H1 (cell line): ENCODE results near the gene AGPS. TPM values are rescaled to one million over a fixed set of nuclear protein-coding genes. Genes with fewer than 3 reads are reported as not detected.

Experiments used
- ATF2 ChIP-seq: IDR thresholded peaks from 2 replicates; pipeline ENCODE4 v1.6.1; 2012; ENCODE audit warnings: low read length, inconsistent platforms
- BRCA1 ChIP-seq: IDR thresholded peaks from 2 replicates; pipeline ENCODE4 v1.6.1; 2012; ENCODE audit warnings: low read depth, low read length, improper control_type of control experiment
- SIN3A ChIP-seq, 2 experiments: IDR thresholded peaks in 1 of 2; conservative IDR thresholded peaks in 1 of 2; 2 replicates each; pipeline ENCODE4 v1.6.1; 2011 to 2012; ENCODE audit warnings: low read length in 2 of 2, improper control_type of control experiment in 1 of 2, low read depth in 1 of 2, mild to moderate bottlenecking in 1 of 2
- TCF12 ChIP-seq: IDR thresholded peaks from 2 replicates; pipeline ENCODE4 v1.6.1; 2011; ENCODE audit warnings: low read depth, mild to moderate bottlenecking, low read length
- polyA plus RNA-seq, 7 experiments: library from polyadenylated mRNA; depleted of rRNA in 3 of 7; stranded (reverse) in 5 of 7; unstranded in 2 of 7; fragments of >200 nt in 5 of 7; fragments of 200-250 nt in 2 of 7; gene quantifications; 1 replicate in 5 of 7; 2 replicates in 1 of 7; 4 replicates in 1 of 7; pipeline versions ENCODE4 v1.2.1 to v1.2.3, GENCODE V29; 2011 to 2013; ENCODE audit warnings: missing spikeins in 2 of 7, mixed read lengths in 2 of 7
- total RNA-seq: library from RNA; stranded (reverse); fragmentation: NEBNext Ultra II Directional; extraction: Animal tissue kit (Norgen Biotek cat#: 25700); gene quantifications from 2 replicates; pipeline ENCODE4 v1.2.1, GENCODE V29; 2021

The AGPS gene
- total and polyA plus RNA-seq, 2 of the 8 experiments (the other 6 are each of a cell fraction or from before 2014, with no cell fraction given), result 7.3 to 57.8 TPM

DNA sequence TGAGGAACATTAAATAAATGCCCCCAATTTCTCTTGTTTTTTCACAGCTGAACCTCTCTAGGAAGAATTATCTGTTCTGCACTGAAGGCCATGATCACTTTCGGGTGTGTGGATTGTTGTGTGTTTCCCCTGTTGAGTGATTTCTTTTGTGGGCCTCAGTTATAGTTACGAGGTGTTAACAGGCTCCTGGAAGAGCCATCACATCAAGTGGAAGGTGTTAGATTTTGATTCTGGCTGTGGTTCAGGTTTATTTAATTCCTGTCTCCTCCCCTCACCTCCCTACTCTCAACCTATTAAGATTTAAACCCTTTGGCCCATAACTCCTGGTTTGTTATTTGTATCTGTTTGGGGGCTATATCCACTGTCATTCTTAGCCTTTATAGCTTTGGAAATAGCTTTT is 182.8 kb downstream of the AGPS start (continued):
- no peak for TF ChIP-seq ATF2
- TF ChIP-seq BRCA1, result no peak
- TF ChIP-seq TCF12, result no peak
- TF ChIP-seq SIN3A (conservative IDR thresholded peaks at IDR 0.05 in 1 of 2, IDR thresholded peaks at IDR 0.05 in 1 of 2; ENCODE audit: low read depth in 1 of 2, low read length in 2 of 2), result no peak
- TF ChIP-seq, all 59 proteins: peak for 0
